GM12891 (cell line): ENCODE data around the gene E2F6.
A peak's percentile ranks its signal among the peaks of the same experiment; 100 is the strongest.

ENCODE experiments used
- PAX5 ChIP-seq: IDR thresholded peaks from 2 replicates; pipeline ENCODE4 v1.6.1; 2011; ENCODE audit warnings: low read length, moderate library complexity, mild to moderate bottlenecking; ENCODE audit not compliant: insufficient read depth, severe bottlenecking
- POLR2A ChIP-seq: IDR thresholded peaks from 2 replicates; pipeline ENCODE4 v1.6.1; 2011; ENCODE audit warnings: low read depth, low read length, control low read depth
- POLR2AphosphoS5 ChIP-seq: IDR thresholded peaks from 2 replicates; pipeline ENCODE4 v1.6.1; 2011; ENCODE audit warnings: low read depth, low read length, control low read depth
- SPI1 ChIP-seq: IDR thresholded peaks from 2 replicates; pipeline ENCODE4 v1.6.1; 2011; ENCODE audit warnings: low read depth, low read length, control low read depth
- TAF1 ChIP-seq: IDR thresholded peaks from 2 replicates; pipeline ENCODE4 v1.6.1; 2011; ENCODE audit warnings: low read depth, low read length, control low read depth

GRCh38 chr2:11411768-11412448 is 54.1 kb downstream of the E2F6 start:
- TF ChIP-seq POLR2AphosphoS5 (no peak), POLR2A (no peak), TAF1 (no peak), PAX5 (no peak), SPI1 (peak; percentile 69)
